MM.1S (cell line): Measurements from ENCODE around the gene SEMA3A.
A peak's percentile ranks its signal among the peaks of the same experiment; 100 is the strongest.

Source experiments
- DNase-seq: peaks from one replicate; pipeline ENCODE4 v3.0.0-alpha.2; 2015
- H2AFZ ChIP-seq: fragments of 300-600 bp; sonication (generic); 2 replicates; pipeline ENCODE4 v1.6.0; 2016; ENCODE audit warnings: antibody characterized with exemption, low read length
- H3F3A ChIP-seq: fragments of 300-600 bp; sonication (generic); 2 replicates; pipeline ENCODE4 v1.6.1; 2016; ENCODE audit warnings: mild to moderate bottlenecking, antibody characterized with exemption, low read length, moderate library complexity, mixed read lengths; ENCODE audit not compliant: insufficient read depth
- H3K27ac ChIP-seq: fragments of 300-600 bp; sonication (generic); 2 replicates; pipeline ENCODE4 v1.5.1; 2016; ENCODE audit warnings: mild to moderate bottlenecking, low read length
- H3K27me3 ChIP-seq: fragments of 300-600 bp; sonication (generic); replicated peaks from 2 replicates; pipeline ENCODE4 v1.6.0; 2016; ENCODE audit warnings: low read length; ENCODE audit not compliant: insufficient read depth
- H3K36me3 ChIP-seq: fragments of 300-600 bp; sonication (generic); replicated peaks from 2 replicates; pipeline ENCODE4 v1.6.1; 2016; ENCODE audit warnings: mild to moderate bottlenecking, low read length, mixed read lengths; ENCODE audit not compliant: insufficient read depth
- H3K4me1 ChIP-seq: fragments of 300-600 bp; sonication (generic); 2 replicates; pipeline ENCODE4 v1.6.1; 2016; ENCODE audit warnings: low read length, mixed read lengths
- H3K4me2 ChIP-seq: fragments of 300-600 bp; sonication (generic); 2 replicates; pipeline ENCODE4 v1.6.0; 2016; ENCODE audit warnings: low read depth, low read length
- H3K4me3 ChIP-seq: fragments of 300-600 bp; sonication (generic); 2 replicates; pipeline ENCODE4 v1.5.1; 2016; ENCODE audit warnings: low read length, mixed read lengths
- H3K79me2 ChIP-seq: fragments of 300-600 bp; sonication (generic); 2 replicates; pipeline ENCODE4 v1.6.1; 2016; ENCODE audit warnings: mixed run types, low read length, mixed read lengths
- H3K9ac ChIP-seq: fragments of 300-600 bp; sonication (generic); 2 replicates; pipeline ENCODE4 v1.6.1; 2016; ENCODE audit warnings: low read length, mixed read lengths
- H3K9me2 ChIP-seq: fragments of 300-600 bp; sonication (generic); replicated peaks from 2 replicates; pipeline ENCODE4 v1.6.1; 2016; ENCODE audit warnings: mild to moderate bottlenecking, low read length, mixed read lengths; ENCODE audit not compliant: insufficient read depth
- H3K9me3 ChIP-seq: fragments of 300-600 bp; sonication (generic); replicated peaks from 2 replicates; pipeline ENCODE4 v1.6.1; 2016; ENCODE audit warnings: mild to moderate bottlenecking, low read length, mixed read lengths; ENCODE audit not compliant: insufficient read depth
- H4K20me1 ChIP-seq: fragments of 300-600 bp; sonication (generic); 2 replicates; pipeline ENCODE4 v1.6.1; 2016; ENCODE audit warnings: mild to moderate bottlenecking, low read length, moderate library complexity, mixed read lengths; ENCODE audit not compliant: insufficient read depth
- CTCF ChIP-seq: fragments of 300-600 bp; sonication (generic); IDR thresholded peaks from 2 replicates; pipeline ENCODE4 v1.5.1; 2016; ENCODE audit warnings: antibody characterized with exemption, low read length, mixed read lengths
- EZH2 ChIP-seq: fragments of 300-600 bp; sonication (generic); optimal IDR thresholded peaks from 2 replicates; pipeline ENCODE3; 2017; ENCODE audit warnings: low read depth, mild to moderate bottlenecking, antibody characterized with exemption, low read length, mixed read lengths
- EZH2phosphoT487 ChIP-seq: fragments of 300-600 bp; sonication (generic); IDR thresholded peaks from 2 replicates; pipeline ENCODE4 v1.6.1; 2018; ENCODE audit warnings: antibody characterized with exemption, low read length

The SEMA3A gene

DNA sequence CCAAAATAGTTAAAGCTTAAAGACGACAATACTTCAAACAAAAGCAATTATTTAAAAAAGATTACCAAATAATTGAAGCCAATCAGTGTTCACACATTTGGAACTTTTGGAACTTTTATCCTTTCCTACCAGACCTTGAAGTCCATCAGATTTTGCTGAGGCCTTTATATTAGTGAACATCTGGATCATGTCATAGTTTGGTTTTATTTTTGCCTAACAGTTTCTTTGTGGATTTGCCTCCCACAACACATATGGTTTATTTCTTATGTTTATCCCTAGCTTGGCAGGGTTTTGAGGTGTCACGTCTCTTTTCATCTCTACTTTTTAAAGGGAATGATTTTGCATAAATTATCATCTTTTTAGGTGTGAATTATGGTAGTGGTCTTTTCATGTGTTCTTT, 242.4 kb downstream of the SEMA3A start:
- H3K27me3 ChIP-seq, result no peaks in the 10 kb centered on the region
- TF ChIP-seq CTCF (no peak), EZH2 (no peak), EZH2phosphoT487 (no peak)
- no peak overlapping the region for H3K4me3 ChIP-seq
- no peak overlapping the region for H3K4me2 ChIP-seq
- no peaks in the 10 kb centered on the region for H3K79me2 ChIP-seq
- H3F3A ChIP-seq, result no peaks in the 10 kb centered on the region
- H3K27ac ChIP-seq, result no peak overlapping the region
- no peaks in the 10 kb centered on the region for H4K20me1 ChIP-seq
- H3K9me3 ChIP-seq, result no peaks in the 10 kb centered on the region
- no peak for DNase-seq
- peaks cover 15% of the 10 kb centered on the region for H3K4me1 ChIP-seq
- no peak overlapping the region for H3K9ac ChIP-seq
- no peaks in the 10 kb centered on the region for H3K9me2 ChIP-seq
- H3K36me3 ChIP-seq, result no peaks in the 10 kb centered on the region
- no peak overlapping the region for H2AFZ ChIP-seq

- H3K27ac ChIP-seq, result no peak overlapping the region
- H3K4me3 ChIP-seq, result no peak overlapping the region
- TF ChIP-seq EZH2 (no peak), CTCF (peak; percentile 57)
- no peaks in the 10 kb centered on the region for H3K36me3 ChIP-seq
- no peak overlapping the region for H2AFZ ChIP-seq
- H3K4me1 ChIP-seq, result no peaks in the 10 kb centered on the region
- H3K9ac ChIP-seq, result no peak overlapping the region
- H3K4me2 ChIP-seq, result no peak overlapping the region
- DNase-seq, result no peak
- H4K20me1 ChIP-seq, result no peaks in the 10 kb centered on the region
- no peaks in the 10 kb centered on the region for H3F3A ChIP-seq
- H3K27me3 ChIP-seq, result no peaks in the 10 kb centered on the region
- no peaks in the 10 kb centered on the region for H3K79me2 ChIP-seq
- H3K9me2 ChIP-seq, result no peaks in the 10 kb centered on the region
- H3K9me3 ChIP-seq, result no peaks in the 10 kb centered on the region
These were observed 247.3 kb downstream of the SEMA3A start for GRCh38 chr7:83947260-83947659.

GRCh38 chr7:83946801-83947200, 247.8 kb downstream of the SEMA3A start:
- no peaks in the 10 kb centered on the region for H3K79me2 ChIP-seq
- H3K36me3 ChIP-seq, result no peaks in the 10 kb centered on the region
- H3F3A ChIP-seq, result no peaks in the 10 kb centered on the region
- H3K27me3 ChIP-seq, result no peaks in the 10 kb centered on the region
- no peak for TF ChIP-seq CTCF
- no peak for TF ChIP-seq EZH2phosphoT487
- no peak for TF ChIP-seq EZH2
- no peaks in the 10 kb centered on the region for H3K9me2 ChIP-seq
- H3K4me3 ChIP-seq, result no peak overlapping the region
- no peak overlapping the region for H3K4me2 ChIP-seq
- no peaks in the 10 kb centered on the region for H4K20me1 ChIP-seq
- H3K27ac ChIP-seq, result no peak overlapping the region
- H2AFZ ChIP-seq, result no peak overlapping the region
- H3K9me3 ChIP-seq, result no peaks in the 10 kb centered on the region
- DNase-seq, result no peak
- no peaks in the 10 kb centered on the region for H3K4me1 ChIP-seq
- H3K9ac ChIP-seq, result no peak overlapping the region
